A549 treated with Mapracorat at 1 μM for 4 hours (cell line): ENCODE data around the gene DSE. TPM values are rescaled to one million over a fixed set of nuclear protein-coding genes. Genes with fewer than 3 reads are reported as not detected.

Experiments used
- total RNA-seq: library from RNA; stranded (reverse); fragments of 200-300 nt; extraction: Qiagen RNA extraction; gene quantifications from 5 replicates; pipeline ENCODE4 v1.2.3, GENCODE V29; 2022

DSE gene
- 14.6 to 15.7 TPM (median 15.1 TPM) in 5 replicates for total RNA-seq

GRCh38 chr6:116370760-116371119 is at the start of gene DSE:
Gene DSE, plus strand, starts transcription at chr6:116370947. Its CDS starts 28,304 bp downstream, at chr6:116399251.

GRCh38 chr6:116461331-116461931 is 90.7 kb downstream of the DSE start, which contains the start of gene CALHM6:
Gene CALHM6, plus strand, starts transcription at chr6:116461375. Its CDS starts 555 bp downstream, at chr6:116461930.

Other genes with a start within 250 kb of the DSE start
- 0.05 to 0.75 TPM in 2 of 5 replicates, not detected in the others for gene COL10A1, start 244.8 kb upstream of the DSE start, total RNA-seq
- 2.6 to 3.6 TPM (median 3.3 TPM) in 5 replicates for gene TSPYL4, start 116.9 kb upstream of the DSE start, total RNA-seq
- 25.0 to 29.7 TPM (median 28.5 TPM) in 5 replicates for gene TSPYL1, start 91.0 kb upstream of the DSE start, total RNA-seq
- gene CALHM6, start 90.4 kb downstream of the DSE start, total RNA-seq = 0.33 TPM in 1 of 5 replicates, not detected in the others
- gene CALHM5, start 140.7 kb downstream of the DSE start, total RNA-seq = 0.05 to 0.09 TPM (median 0.07 TPM) in 5 replicates
- gene TRAPPC3L, start 174.7 kb downstream of the DSE start, total RNA-seq = not detected in 5 replicates
- not detected in 5 replicates for gene CALHM4, start 182.8 kb downstream of the DSE start, total RNA-seq
- gene RWDD1, start 200.6 kb downstream of the DSE start, total RNA-seq = 21.8 to 37.2 TPM (median 34.7 TPM) in 5 replicates
- gene RSPH4A, start 245.5 kb downstream of the DSE start, total RNA-seq = 0.15 to 0.22 TPM (median 0.20 TPM) in 5 replicates